Panc1 (cell line): ENCODE data around the gene CD38. TPM values are rescaled to one million over a fixed set of nuclear protein-coding genes. Genes with fewer than 3 reads are reported as not detected.

Source experiments
- ATAC-seq: fragments of 200-7000 bp; cut with Tn5 transposase; 2 replicates; pipeline ENCODE4 v1.9.1; 2020; ENCODE audit warnings: mild to moderate bottlenecking, moderate library complexity
- BruUV-seq: library from RNA; stranded (reverse); fragments of 400-500 nt; replicated peaks from 2 replicates; lab custom pipeline; 2021; lab: Mats Ljungman, UMichigan
- CTCF ChIA-PET: fragments of 300-600 bp; sonication (Branson Sonifier 250); formaldehyde crosslinking; loops from one replicate; lab custom pipeline; 2022; ENCODE audit warnings: antibody characterized with exemption; lab: Charles Lee
- POLR2A ChIA-PET: fragments of 300-600 bp; sonication (Branson Sonifier 250); formaldehyde crosslinking; loops from one replicate; lab custom pipeline; 2022; ENCODE audit warnings: antibody characterized with exemption; lab: Charles Lee
- DNase-seq: peaks from one replicate; pipeline ENCODE4 v3.0.0-alpha.2; 2010; ENCODE audit warnings: low read depth, low spot score
- H3K27ac ChIP-seq: 2 replicates; pipeline ENCODE4 v1.5.1; 2011; ENCODE audit warnings: mild to moderate bottlenecking, low read length, inconsistent platforms
- H3K27me3 ChIP-seq: fragments of 200-500 bp; sonication (Bioruptor generic); 2 replicates; pipeline ENCODE4 v1.6.0; 2014; ENCODE audit warnings: low read length, inconsistent platforms; ENCODE audit not compliant: control insufficient read depth, insufficient read depth
- H3K36me3 ChIP-seq: fragments of 200-500 bp; sonication (Bioruptor generic); 2 replicates; pipeline ENCODE4 v1.5.1; 2014; ENCODE audit warnings: inconsistent platforms, mild to moderate bottlenecking, low read length, moderate library complexity; ENCODE audit not compliant: control insufficient read depth, insufficient read depth
- H3K4me1 ChIP-seq: 2 replicates; pipeline ENCODE4 v1.5.1; 2011; ENCODE audit warnings: inconsistent platforms, mild to moderate bottlenecking, low read length, moderate library complexity; ENCODE audit not compliant: control insufficient read depth, insufficient read depth
- H3K4me3 ChIP-seq, 2 experiments: 2 replicates each; pipeline ENCODE4 v1.5.1; 2011 to 2012; ENCODE audit warnings: low read depth in 2 of 2, low read length in 2 of 2, mild to moderate bottlenecking in 2 of 2, inconsistent platforms in 1 of 2, moderate library complexity in 1 of 2
- H3K9me3 ChIP-seq: fragments of 200-500 bp; sonication (Bioruptor generic); 2 replicates; pipeline ENCODE4 v1.5.1; 2014; ENCODE audit warnings: low read depth, mild to moderate bottlenecking, inconsistent platforms, low read length, moderate library complexity; ENCODE audit not compliant: control insufficient read depth, insufficient read depth
- CTCF ChIP-seq: fragments of 450-650 bp; IDR thresholded peaks from 2 replicates; pipeline ENCODE4 v1.5.1; 2017; ENCODE audit warnings: mild to moderate bottlenecking
- POLR2AphosphoS5 ChIP-seq: IDR thresholded peaks from 2 replicates; pipeline ENCODE4 v1.6.1; 2012; ENCODE audit warnings: mild to moderate bottlenecking, low read depth, low read length, moderate library complexity
- REST ChIP-seq, 2 experiments: IDR thresholded peaks; 2 replicates each; pipeline ENCODE4 v1.6.1; 2011 to 2012; ENCODE audit warnings: low read depth in 2 of 2, control low read depth in 1 of 2, low read length in 1 of 2, mild to moderate bottlenecking in 1 of 2, moderate library complexity in 1 of 2; ENCODE audit not compliant: insufficient read depth in 1 of 2
- SIN3A ChIP-seq: IDR thresholded peaks from 2 replicates; pipeline ENCODE4 v1.6.1; 2012; ENCODE audit warnings: low read depth, mild to moderate bottlenecking, low read length, moderate library complexity, borderline replicate concordance; ENCODE audit not compliant: insufficient read depth
- TCF7L2 ChIP-seq: IDR thresholded peaks from 2 replicates; pipeline ENCODE4 v1.6.1; 2011; ENCODE audit warnings: mild to moderate bottlenecking, low read depth, low read length, inconsistent platforms
- in situ Hi-C: cut with HindIII; loops from 2 replicates; pipeline ENCODE4 v1.10.0; 2016; ENCODE audit warnings: low sequenced_read_pairs, low pct_unique_long_range_greater_than_20kb
- intact Hi-C: fragments of 100-400 bp; cut with micrococcal nuclease; formaldehyde crosslinking; loops from one replicate; pipeline ENCODE4 v1.10.0; 2022; ENCODE audit not compliant: unreplicated experiment
- total RNA-seq: library from RNA; stranded (reverse); gene quantifications from one replicate; pipeline ENCODE4 v1.2.1, GENCODE V29; 2021; ENCODE audit not compliant: unreplicated experiment

The CD38 gene
- total RNA-seq, 1 experiment from 2014 or later, result 0.15 TPM

- Histone ChIP-seq H3K27me3 (no peaks in the 10 kb centered on the region; the same call in 1 of the 2 replicates), H3K36me3 (no peaks in the 10 kb centered on the region), H3K4me1 (no peaks in the 10 kb centered on the region), H3K9me3 (no peaks in the 10 kb centered on the region), H3K27ac (no peak overlapping the region), H3K4me3 (no peak overlapping the region)
- in situ Hi-C loops, result no loop called here
- ChIA-PET POLR2A (no interaction called here), CTCF (interaction anchor here (0.6 kb wide), 1 partner anchor 136 kb away, joined by 11 read pairs; no protein-coding TSS in a partner anchor)
- no peak for DNase-seq
- no peak for ATAC-seq
- BruUV-seq, result no TSS peak
- intact Hi-C loops, result no loop called here
- TF ChIP-seq TCF7L2 (no peak), CTCF (no peak)
Observed at GRCh38 chr4:15868826-15869413, 90.8 kb downstream of the CD38 start.

GRCh38 chr4:15870079-15870478 lies 92.0 kb downstream of the CD38 start:
- Histone ChIP-seq H3K9me3 (no peaks in the 10 kb centered on the region), H3K27me3 (no peaks in the 10 kb centered on the region), H3K27ac (no peak overlapping the region), H3K36me3 (no peaks in the 10 kb centered on the region), H3K4me1 (no peaks in the 10 kb centered on the region), H3K4me3 (no peak overlapping the region)
- in situ Hi-C loops, result no loop called here
- intact Hi-C loops, result no loop called here
- DNase-seq (no peak), ATAC-seq (no peak)
- ChIA-PET POLR2A (no interaction called here), CTCF (no interaction called here)
- no peak for TF ChIP-seq CTCF
- no TSS peak for BruUV-seq

DNA sequence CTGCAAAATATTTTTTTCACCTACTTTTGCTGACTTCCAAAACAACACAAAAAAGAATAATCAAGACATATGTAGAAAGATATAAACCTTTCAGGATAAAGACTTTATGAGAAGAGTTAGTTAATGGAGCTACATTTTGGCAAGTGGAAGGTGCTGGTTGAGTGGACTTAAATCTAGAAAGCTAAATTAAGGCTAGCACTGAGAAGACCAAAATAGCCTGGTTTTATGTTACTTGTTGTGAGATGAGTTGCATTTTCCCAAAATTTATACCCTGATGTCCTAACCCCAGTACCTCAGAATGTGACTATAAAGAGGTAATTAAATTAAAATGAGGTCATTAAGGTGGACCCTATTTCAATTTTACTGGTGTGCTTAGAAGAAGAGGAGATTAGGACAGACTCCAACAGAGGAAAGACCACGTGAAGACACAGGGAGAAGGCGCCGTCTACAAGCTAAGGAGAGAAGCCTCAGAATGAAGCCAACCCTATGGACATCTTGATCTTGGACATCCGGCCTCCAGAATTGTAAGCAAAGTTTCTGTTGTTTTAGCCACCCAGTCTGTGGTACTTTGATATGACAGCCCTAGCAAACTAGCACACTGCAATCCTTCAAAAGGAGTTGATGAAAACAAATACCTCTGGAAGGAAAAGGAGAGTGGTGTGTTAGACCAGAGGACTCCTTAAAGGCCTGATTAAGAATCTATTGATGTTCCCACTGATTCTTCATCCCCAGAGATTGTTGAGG lies 93.0 kb downstream of the CD38 start:
- Histone ChIP-seq H3K4me1 (no peaks in the 10 kb centered on the region), H3K27ac (no peak overlapping the region), H3K27me3 (no peaks in the 10 kb centered on the region), H3K9me3 (no peaks in the 10 kb centered on the region), H3K4me3 (no peak overlapping the region), H3K36me3 (no peaks in the 10 kb centered on the region)
- BruUV-seq, result no TSS peak
- TF ChIP-seq REST (IDR thresholded peaks at IDR 0.05; ENCODE audit: insufficient read depth in 1 of 2, low read depth in 2 of 2, low read length in 1 of 2) (no peak), POLR2AphosphoS5 (no peak), SIN3A (no peak), CTCF (no peak), TCF7L2 (no peak)
- ChIA-PET CTCF (no interaction called here), POLR2A (no interaction called here)
- DNase-seq (no peak), ATAC-seq (no peak)
- intact Hi-C loops (no loop called here), in situ Hi-C loops (no loop called here)
